Smooth muscle cell (in vitro differentiated cells): ENCODE data around the gene SERPINF2. TPM values are rescaled to one million over a fixed set of nuclear protein-coding genes. Genes with fewer than 3 reads are reported as not detected.
A peak's percentile ranks its signal among the peaks of the same experiment; 100 is the strongest.
"Not testable (repeated sequence)": the region's sequence is repeated elsewhere in the genome, so short reads cannot be mapped to it uniquely, and the experiment has no call there.

Experiments
- DNase-seq: peaks from one replicate; lab custom pipeline; 2025; ENCODE audit not compliant: unreplicated experiment; lab: John Stamatoyannopoulos, UW
- H2AFZ ChIP-seq: fragments of 200-600 bp; sonication (generic); 2 replicates; pipeline ENCODE4 v1.6.0; 2016; ENCODE audit warnings: antibody characterized with exemption, low read depth, mild to moderate bottlenecking
- H3F3A ChIP-seq: fragments of 200-600 bp; sonication (generic); 2 replicates; pipeline ENCODE4 v1.6.0; 2017; ENCODE audit warnings: antibody characterized with exemption, low read depth
- H3K27ac ChIP-seq: fragments of 200-600 bp; sonication (generic); 2 replicates; pipeline ENCODE4 v1.5.1; 2016; ENCODE audit warnings: low read depth, mild to moderate bottlenecking
- H3K27me3 ChIP-seq: fragments of 200-600 bp; sonication (generic); 2 replicates; pipeline ENCODE4 v1.6.1; 2016; ENCODE audit warnings: low read depth, mild to moderate bottlenecking
- H3K36me3 ChIP-seq: fragments of 200-600 bp; sonication (generic); 2 replicates; pipeline ENCODE4 v1.5.1; 2016; ENCODE audit warnings: low read depth
- H3K4me1 ChIP-seq: fragments of 200-600 bp; sonication (generic); 2 replicates; pipeline ENCODE4 v1.5.1; 2016; ENCODE audit warnings: low read depth
- H3K4me2 ChIP-seq: fragments of 200-600 bp; sonication (generic); 2 replicates; pipeline ENCODE4 v1.6.0; 2016; ENCODE audit warnings: mild to moderate bottlenecking
- H3K4me3 ChIP-seq: fragments of 200-600 bp; sonication (generic); 2 replicates; pipeline ENCODE4 v1.5.1; 2016; ENCODE audit warnings: mild to moderate bottlenecking
- H3K79me2 ChIP-seq: fragments of 200-600 bp; sonication (generic); 2 replicates; pipeline ENCODE4 v1.6.0; 2016; ENCODE audit warnings: low read depth, mild to moderate bottlenecking
- H3K9ac ChIP-seq: fragments of 200-600 bp; sonication (generic); 2 replicates; pipeline ENCODE4 v1.6.0; 2016; ENCODE audit warnings: low read depth
- H3K9me3 ChIP-seq: fragments of 200-600 bp; sonication (generic); replicated peaks from 2 replicates; pipeline ENCODE4 v1.5.1; 2016; ENCODE audit warnings: low read depth
- H4K20me1 ChIP-seq: fragments of 200-600 bp; sonication (generic); 2 replicates; pipeline ENCODE4 v1.6.0; 2016; ENCODE audit warnings: low read depth
- WGBS: methylation state at CpG from one replicate; pipeline ENCODE4 v1.1.7; 2016; ENCODE audit warnings: low lambda C conversion rate; 5-methylcytosine and 5-hydroxymethylcytosine counted together
- polyA plus RNA-seq: library from polyadenylated mRNA; unstranded; fragments of >200 nt; fragmentation: Nextera tagmentation; extraction: Ambion mirVana; gene quantifications from 2 replicates; pipeline ENCODE4 v1.2.1, GENCODE V29; 2016
- total RNA-seq: library from RNA; depleted of rRNA; stranded (reverse); fragments of >200 nt; gene quantifications from 2 replicates; pipeline ENCODE4 v1.2.3, GENCODE V29; 2014
- TF ChIP-seq, protein P1 (sequence below): fragments of 200-600 bp; sonication (generic); IDR thresholded peaks from 2 replicates; pipeline ENCODE4 v1.5.1; 2017; ENCODE audit warnings: borderline replicate concordance, mild to moderate bottlenecking, antibody characterized with exemption; ENCODE audit not compliant: insufficient read depth, poor library complexity, severe bottlenecking

SERPINF2 gene
- total and polyA plus RNA-seq, 2 experiments from 2014 or later = 0.18 to 0.22 TPM

DNA sequence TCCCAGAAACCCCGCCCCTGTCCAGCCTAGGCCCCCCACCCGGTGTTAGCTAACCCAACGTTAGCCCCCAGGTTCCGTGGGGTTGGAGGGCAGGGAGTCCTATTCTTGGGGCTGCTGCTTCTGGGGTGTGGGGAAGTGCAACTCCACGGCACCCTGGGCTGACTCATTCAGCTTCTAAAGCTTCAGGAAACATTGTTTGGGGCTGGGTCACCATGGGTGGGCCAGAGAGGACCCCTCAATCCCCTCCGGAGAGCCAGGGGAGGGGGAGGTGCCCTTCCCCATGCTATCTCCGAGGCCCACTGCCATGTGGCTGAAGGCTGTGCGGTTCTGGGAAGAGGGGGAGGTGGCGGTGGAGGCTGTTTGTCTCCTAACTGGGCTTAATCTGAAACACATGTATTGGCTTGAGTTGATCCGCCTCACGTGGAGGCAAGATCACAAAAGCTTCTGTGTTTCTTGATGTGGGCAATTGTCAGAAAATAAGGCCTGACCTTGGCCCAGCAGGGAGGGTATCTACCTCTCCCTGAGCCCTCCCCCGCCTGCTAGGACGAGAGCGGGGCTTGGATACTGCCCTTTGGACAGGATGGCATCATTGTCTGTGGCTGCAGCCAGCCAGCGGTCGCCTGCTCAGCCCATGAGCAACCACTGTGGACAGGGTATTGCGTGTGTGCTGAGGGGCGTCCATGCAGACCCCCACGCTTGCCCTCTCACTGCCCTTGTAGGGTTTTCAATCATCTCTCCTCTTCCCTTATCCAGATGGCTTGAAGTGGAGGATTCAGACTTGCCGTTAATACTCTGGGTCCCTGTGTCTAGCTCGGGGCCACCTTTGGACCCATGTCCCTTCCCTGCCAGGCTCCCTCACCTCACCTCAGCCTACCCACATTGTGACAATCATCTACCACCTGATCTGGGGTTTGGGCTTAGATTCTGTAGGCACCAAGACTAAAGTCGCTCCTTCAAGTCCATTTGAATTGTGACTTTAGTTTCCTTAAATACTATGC, 20.5 kb downstream of the SERPINF2 start:
- H3K4me1 ChIP-seq = peaks cover 18% of the 10 kb centered on the region
- no peaks in the 10 kb centered on the region for H3K9me3 ChIP-seq
- no peak overlapping the region for H2AFZ ChIP-seq
- H3K36me3 ChIP-seq = no peaks in the 10 kb centered on the region
- peak overlapping the region; percentile 52 for H3K4me3 ChIP-seq
- no peaks in the 10 kb centered on the region for H4K20me1 ChIP-seq
- peak; percentile 37 for DNase-seq
- TF ChIP-seq, protein P1, sequence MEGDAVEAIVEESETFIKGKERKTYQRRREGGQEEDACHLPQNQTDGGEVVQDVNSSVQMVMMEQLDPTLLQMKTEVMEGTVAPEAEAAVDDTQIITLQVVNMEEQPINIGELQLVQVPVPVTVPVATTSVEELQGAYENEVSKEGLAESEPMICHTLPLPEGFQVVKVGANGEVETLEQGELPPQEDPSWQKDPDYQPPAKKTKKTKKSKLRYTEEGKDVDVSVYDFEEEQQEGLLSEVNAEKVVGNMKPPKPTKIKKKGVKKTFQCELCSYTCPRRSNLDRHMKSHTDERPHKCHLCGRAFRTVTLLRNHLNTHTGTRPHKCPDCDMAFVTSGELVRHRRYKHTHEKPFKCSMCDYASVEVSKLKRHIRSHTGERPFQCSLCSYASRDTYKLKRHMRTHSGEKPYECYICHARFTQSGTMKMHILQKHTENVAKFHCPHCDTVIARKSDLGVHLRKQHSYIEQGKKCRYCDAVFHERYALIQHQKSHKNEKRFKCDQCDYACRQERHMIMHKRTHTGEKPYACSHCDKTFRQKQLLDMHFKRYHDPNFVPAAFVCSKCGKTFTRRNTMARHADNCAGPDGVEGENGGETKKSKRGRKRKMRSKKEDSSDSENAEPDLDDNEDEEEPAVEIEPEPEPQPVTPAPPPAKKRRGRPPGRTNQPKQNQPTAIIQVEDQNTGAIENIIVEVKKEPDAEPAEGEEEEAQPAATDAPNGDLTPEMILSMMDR = no peak
- H3K27me3 ChIP-seq = no peaks in the 10 kb centered on the region
- H3K27ac ChIP-seq = peak overlapping the region; percentile 84
- peak overlapping the region; percentile 82 for H3K4me2 ChIP-seq
- H3F3A ChIP-seq = peaks cover 8% of the 10 kb centered on the region
- WGBS = 36% methylated on average over 22 of the region's 22 CpGs
- H3K9ac ChIP-seq = peak overlapping the region; percentile 84
- H3K79me2 ChIP-seq = no peaks in the 10 kb centered on the region

DNA sequence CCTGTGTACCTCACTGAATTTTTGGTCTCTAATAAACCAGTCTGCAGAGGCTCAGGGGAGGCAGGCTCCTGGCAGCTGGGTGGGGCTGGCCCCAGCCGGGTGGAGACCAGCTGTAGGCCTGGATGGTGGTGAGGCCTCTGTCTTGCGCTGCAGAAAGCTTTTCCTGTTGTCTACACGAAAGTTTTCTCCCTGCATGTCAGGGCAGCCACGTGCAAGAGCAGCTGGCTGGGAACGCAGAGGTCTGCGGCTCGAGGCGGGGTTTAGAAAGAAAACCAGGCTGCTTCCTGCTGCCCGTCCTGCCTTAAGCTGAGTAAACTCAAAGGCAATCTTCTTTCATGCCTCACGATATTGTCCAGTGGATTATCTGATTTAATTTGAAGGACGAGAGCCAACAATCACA, 21.6 kb downstream of the SERPINF2 start:
- Histone ChIP-seq H3K4me3 (peak overlapping the region; percentile 0), H3K4me1 (peaks cover 18% of the 10 kb centered on the region), H3K27me3 (no peaks in the 10 kb centered on the region), H4K20me1 (no peaks in the 10 kb centered on the region), H3F3A (peaks cover 8% of the 10 kb centered on the region), H3K79me2 (no peaks in the 10 kb centered on the region), H3K9ac (peak overlapping the region; percentile 84), H3K9me3 (no peaks in the 10 kb centered on the region), H3K4me2 (peak overlapping the region; percentile 82), H3K36me3 (no peaks in the 10 kb centered on the region), H3K27ac (peak overlapping the region; percentile 84), H2AFZ (no peak overlapping the region)
- WGBS = 7% methylated on average over 11 of the region's 11 CpGs
- TF ChIP-seq, protein P1 = no peak
- peak; percentile 29 for DNase-seq

DNA sequence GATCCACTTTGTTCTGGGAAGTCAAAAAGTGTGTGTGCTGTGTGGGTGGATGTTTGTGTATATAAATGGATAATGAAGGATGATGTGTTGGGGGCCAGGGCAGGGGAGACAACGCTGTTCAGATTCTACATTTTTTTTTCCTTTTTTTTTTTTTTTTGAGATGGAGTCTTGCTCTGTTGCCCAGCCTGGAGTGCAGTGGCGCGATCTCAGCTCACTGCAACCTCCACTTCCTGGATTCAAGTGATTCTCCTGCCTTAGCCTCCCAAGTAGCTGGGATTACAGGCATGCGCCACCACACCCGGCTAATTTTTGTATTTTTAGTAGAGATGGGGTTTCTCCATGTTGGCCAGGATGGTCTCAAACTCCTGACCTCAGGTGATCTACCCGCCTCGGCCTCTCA, 22.0 kb downstream of the SERPINF2 start:
- 82% methylated on average over 6 of the region's 7 CpGs for WGBS
- H3F3A ChIP-seq, H3K9me3 ChIP-seq, H3K36me3 ChIP-seq, H3K9ac ChIP-seq, H4K20me1 ChIP-seq, H3K27me3 ChIP-seq, H2AFZ ChIP-seq, DNase-seq, H3K79me2 ChIP-seq: not testable (repeated sequence)
- H3K4me2 ChIP-seq = peak overlapping the region; percentile 82
- peak overlapping the region; percentile 0 for H3K4me3 ChIP-seq
- peaks cover 18% of the 10 kb centered on the region for H3K4me1 ChIP-seq
- H3K27ac ChIP-seq = peak overlapping the region; percentile 84

DNA sequence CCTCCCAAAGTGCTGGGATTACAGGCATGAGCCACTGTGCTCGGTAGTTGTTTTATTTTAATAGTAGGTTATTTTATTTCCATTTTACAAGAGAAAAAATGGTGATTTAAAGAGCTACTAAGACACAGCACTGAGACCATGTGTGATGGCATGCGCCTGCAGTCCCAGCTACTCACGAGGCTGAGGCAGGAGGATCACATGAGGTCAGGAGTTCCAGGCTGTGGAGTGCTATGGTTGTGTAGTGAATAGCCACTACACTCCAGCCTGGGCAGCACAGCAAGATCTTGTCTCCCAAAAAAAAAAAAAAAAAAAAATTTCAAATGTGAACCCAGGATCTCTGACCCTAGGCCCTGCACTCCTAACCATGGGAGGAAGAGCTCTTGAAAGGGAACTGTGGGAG, 22.9 kb downstream of the SERPINF2 start:
- TF ChIP-seq, protein P1 = no peak
- 77% methylated on average over 3 of the region's 3 CpGs for WGBS
- Histone ChIP-seq H3K27ac (no peak overlapping the region), H3K4me3 (no peak overlapping the region), H3K79me2 (no peaks in the 10 kb centered on the region), H2AFZ (no peak overlapping the region), H3K4me2 (no peak overlapping the region), H3K27me3 (no peaks in the 10 kb centered on the region), H3K4me1 (peaks cover 18% of the 10 kb centered on the region), H3F3A (peaks cover 8% of the 10 kb centered on the region), H4K20me1 (no peaks in the 10 kb centered on the region), H3K36me3 (no peaks in the 10 kb centered on the region), H3K9me3 (no peaks in the 10 kb centered on the region), H3K9ac (no peak overlapping the region)
- DNase-seq = no peak
